ENCODE data around the gene GDF9.

- TF ChIP-seq EZH2 (IDR thresholded peaks at IDR 0.05; ENCODE audit: low read length, unreplicated experiment) = no peak
- TF ChIP-seq CTCF (conservative IDR thresholded peaks at IDR 0.05; ENCODE audit: low read depth, low read length) = no peak
Measured at GRCh38 chr5:132890817-132891216, 24.5 kb upstream of the GDF9 start.
